Measurements from ENCODE around the gene MGLL. TPM values are rescaled to one million over a fixed set of nuclear protein-coding genes. Genes with fewer than 3 reads are reported as not detected.

MGLL gene
- total RNA-seq, 1 experiment from 2014 or later, result 12.6 TPM

GRCh38 chr3:127740136-127740915 lies 82.0 kb downstream of the MGLL start:
- Mint-ChIP-seq H3K27me3 (ENCODE audit: insufficient read depth, unreplicated experiment) (no peaks in the 10 kb centered on the region), H3K36me3 (ENCODE audit: insufficient read depth, unreplicated experiment) (no peaks in the 10 kb centered on the region), H3K9me3 (ENCODE audit: unreplicated experiment) (no peaks in the 10 kb centered on the region), H3K4me1 (ENCODE audit: insufficient read depth, unreplicated experiment) (peaks cover 8% of the 10 kb centered on the region), H3K27ac (ENCODE audit: low read depth, unreplicated experiment) (no peak overlapping the region), H3K4me3 (ENCODE audit: unreplicated experiment) (no peak overlapping the region)
- BruUV-seq (replicated peaks), result no TSS peak
- CTCF ChIA-PET, result interaction anchor here (1.0 kb wide), 1 partner anchor 39 kb away, joined by 3 read pairs; no protein-coding TSS in a partner anchor
- POLR2A ChIA-PET, result interaction anchor here (0.5 kb wide), 1 partner anchor 143 kb away, joined by 3 read pairs; no protein-coding TSS in a partner anchor
- no peak for TF ChIP-seq CTCF (IDR thresholded peaks at IDR 0.05; ENCODE audit: unreplicated experiment)
- intact Hi-C loops (cut with micrococcal nuclease), result no loop called here
- DNase-seq (ENCODE audit: unreplicated experiment), result no peak

GRCh38 chr3:127739347-127740135 lies 82.8 kb downstream of the MGLL start:
- Mint-ChIP-seq H3K27me3 (ENCODE audit: insufficient read depth, unreplicated experiment) (no peaks in the 10 kb centered on the region), H3K4me3 (ENCODE audit: unreplicated experiment) (no peak overlapping the region), H3K9me3 (ENCODE audit: unreplicated experiment) (no peaks in the 10 kb centered on the region), H3K4me1 (ENCODE audit: insufficient read depth, unreplicated experiment) (peaks cover 15% of the 10 kb centered on the region), H3K36me3 (ENCODE audit: insufficient read depth, unreplicated experiment) (no peaks in the 10 kb centered on the region), H3K27ac (ENCODE audit: low read depth, unreplicated experiment) (no peak overlapping the region)
- no TSS peak for BruUV-seq (replicated peaks)
- DNase-seq (ENCODE audit: unreplicated experiment), result no peak
- no peak for TF ChIP-seq CTCF (IDR thresholded peaks at IDR 0.05; ENCODE audit: unreplicated experiment)
- CTCF ChIA-PET, result interaction anchor here (1.0 kb wide), 1 partner anchor 39 kb away, joined by 3 read pairs; no protein-coding TSS in a partner anchor
- POLR2A ChIA-PET, result no interaction called here
- intact Hi-C loops (cut with micrococcal nuclease), result no loop called here

GRCh38 chr3:127738192-127738840 lies 84.0 kb downstream of the MGLL start:
- Mint-ChIP-seq H3K4me1 (ENCODE audit: insufficient read depth, unreplicated experiment) (peaks cover 19% of the 10 kb centered on the region), H3K27me3 (ENCODE audit: insufficient read depth, unreplicated experiment) (no peaks in the 10 kb centered on the region), H3K36me3 (ENCODE audit: insufficient read depth, unreplicated experiment) (no peaks in the 10 kb centered on the region), H3K9me3 (ENCODE audit: unreplicated experiment) (no peaks in the 10 kb centered on the region), H3K4me3 (ENCODE audit: unreplicated experiment) (no peak overlapping the region), H3K27ac (ENCODE audit: low read depth, unreplicated experiment) (peak overlapping the region; percentile 42)
- ChIA-PET CTCF (no interaction called here), POLR2A (interaction anchor here (0.6 to 0.8 kb wide), 3 partner anchors 9 to 87 kb away, joined by 3 read pairs; no protein-coding TSS in a partner anchor)
- peak; percentile 39 for DNase-seq (ENCODE audit: unreplicated experiment)
- no TSS peak for BruUV-seq (replicated peaks)
- intact Hi-C loops (cut with micrococcal nuclease), result no loop called here
- TF ChIP-seq CTCF (IDR thresholded peaks at IDR 0.05; ENCODE audit: unreplicated experiment), result no peak

Measured in MCF 10A (cell line).